Cardiac muscle cell (in vitro differentiated cells and primary cell): ENCODE data around the gene SRGAP1. TPM values are rescaled to one million over a fixed set of nuclear protein-coding genes. Genes with fewer than 3 reads are reported as not detected.

Experiments
- DNase-seq, 2 donors: peaks; one replicate each; pipeline versions ENCODE4 v3.0.0 to v3.0.0-alpha.2; 2010 to 2017; ENCODE audit warnings: low read depth in 1 of 2, low spot score in 1 of 2
- H3K27ac ChIP-seq: fragments of 200-600 bp; sonication (generic); 2 replicates; pipeline ENCODE4 v1.5.1; 2016
- H3K27me3 ChIP-seq: fragments of 200-600 bp; sonication (generic); 2 replicates; pipeline ENCODE4 v1.6.0; 2016; ENCODE audit warnings: control low read depth
- H3K36me3 ChIP-seq: fragments of 200-600 bp; sonication (generic); 2 replicates; pipeline ENCODE4 v1.5.1; 2016; ENCODE audit warnings: control low read depth
- H3K4me1 ChIP-seq: fragments of 200-600 bp; sonication (generic); 2 replicates; pipeline ENCODE4 v1.8.1; 2017; ENCODE audit warnings: low read depth, mild to moderate bottlenecking, mixed run types
- H3K4me3 ChIP-seq: fragments of 200-600 bp; sonication (generic); 2 replicates; pipeline ENCODE4 v1.5.1; 2016; ENCODE audit warnings: mild to moderate bottlenecking
- H3K9me3 ChIP-seq: fragments of 200-600 bp; sonication (generic); 2 replicates; pipeline ENCODE4 v1.5.1; 2017; ENCODE audit warnings: low read depth, mild to moderate bottlenecking, control low read depth
- CTCF ChIP-seq: IDR thresholded peaks from 2 replicates; pipeline ENCODE4 v1.5.1; 2012; ENCODE audit warnings: low read depth, mild to moderate bottlenecking, low read length
- polyA plus RNA-seq: library from polyadenylated mRNA; unstranded; fragments of >200 nt; fragmentation: Nextera tagmentation; extraction: Ambion mirVana; gene quantifications from 2 replicates; pipeline ENCODE4 v1.2.1, GENCODE V29; 2016
- total RNA-seq: library from RNA; depleted of rRNA; stranded (reverse); fragments of >200 nt; gene quantifications from 2 replicates; pipeline ENCODE4 v1.2.3, GENCODE V29; 2016

The SRGAP1 gene
- total and polyA plus RNA-seq, 2 experiments from 2014 or later: 2.7 to 3.9 TPM

- no peaks in the 10 kb centered on the region for H3K9me3 ChIP-seq
- H3K36me3 ChIP-seq: no peaks in the 10 kb centered on the region
- no peak for TF ChIP-seq CTCF
- H3K4me3 ChIP-seq: no peak overlapping the region
- no peak overlapping the region for H3K27ac ChIP-seq
- no peak for DNase-seq
- H3K27me3 ChIP-seq: no peaks in the 10 kb centered on the region
- H3K4me1 ChIP-seq: peaks cover 9% of the 10 kb centered on the region
Measured at GRCh38 chr12:63907561-63907960, 63.1 kb downstream of the SRGAP1 start.

- Histone ChIP-seq H3K9me3 (no peaks in the 10 kb centered on the region), H3K4me3 (no peak overlapping the region), H3K4me1 (peaks cover 9% of the 10 kb centered on the region), H3K27ac (no peak overlapping the region), H3K36me3 (no peaks in the 10 kb centered on the region), H3K27me3 (no peaks in the 10 kb centered on the region)
- DNase-seq: no peak
- TF ChIP-seq CTCF: no peak
Measured at GRCh38 chr12:63909746-63910145, 65.2 kb downstream of the SRGAP1 start.

- H3K9me3 ChIP-seq: no peaks in the 10 kb centered on the region
- H3K27me3 ChIP-seq: no peaks in the 10 kb centered on the region
- H3K27ac ChIP-seq: peak overlapping the region; percentile 58
- DNase-seq: peak; percentile 11 to 52
- H3K4me1 ChIP-seq: peaks cover 9% of the 10 kb centered on the region
- no peak overlapping the region for H3K4me3 ChIP-seq
- no peak for TF ChIP-seq CTCF
- no peaks in the 10 kb centered on the region for H3K36me3 ChIP-seq
Measured at GRCh38 chr12:63911341-63911740, 66.8 kb downstream of the SRGAP1 start.

- no peak for DNase-seq
- no peaks in the 10 kb centered on the region for H3K36me3 ChIP-seq
- TF ChIP-seq CTCF: no peak
- H3K27ac ChIP-seq: no peak overlapping the region
- H3K9me3 ChIP-seq: no peaks in the 10 kb centered on the region
- H3K4me1 ChIP-seq: peaks cover 9% of the 10 kb centered on the region
- no peaks in the 10 kb centered on the region for H3K27me3 ChIP-seq
- H3K4me3 ChIP-seq: no peak overlapping the region
Measured at GRCh38 chr12:63912651-63913050, 68.2 kb downstream of the SRGAP1 start.

GRCh38 chr12:63913929-63914328, 69.4 kb downstream of the SRGAP1 start:
- H3K27me3 ChIP-seq: no peaks in the 10 kb centered on the region
- H3K36me3 ChIP-seq: no peaks in the 10 kb centered on the region
- H3K4me3 ChIP-seq: no peak overlapping the region
- peaks cover 9% of the 10 kb centered on the region for H3K4me1 ChIP-seq
- no peak for TF ChIP-seq CTCF
- H3K9me3 ChIP-seq: no peaks in the 10 kb centered on the region
- no peak for DNase-seq
- H3K27ac ChIP-seq: no peak overlapping the region

- H3K4me3 ChIP-seq: no peak overlapping the region
- no peaks in the 10 kb centered on the region for H3K9me3 ChIP-seq
- peak in 1 of 2 donors; percentile 64 for DNase-seq
- no peak overlapping the region for H3K27ac ChIP-seq
- no peaks in the 10 kb centered on the region for H3K27me3 ChIP-seq
- no peaks in the 10 kb centered on the region for H3K36me3 ChIP-seq
- TF ChIP-seq CTCF: no peak
- H3K4me1 ChIP-seq: peaks cover 9% of the 10 kb centered on the region
Measured at GRCh38 chr12:63915105-63915800, 70.8 kb downstream of the SRGAP1 start.
